Measurements from ENCODE around the gene HSPB8. TPM values are rescaled to one million over a fixed set of nuclear protein-coding genes. Genes with fewer than 3 reads are reported as not detected.

HSPB8 gene
- total and polyA plus RNA-seq, 2 of the 4 experiments (the other 2 are of a cell fraction): 12.9 to 25.8 TPM

DNA sequence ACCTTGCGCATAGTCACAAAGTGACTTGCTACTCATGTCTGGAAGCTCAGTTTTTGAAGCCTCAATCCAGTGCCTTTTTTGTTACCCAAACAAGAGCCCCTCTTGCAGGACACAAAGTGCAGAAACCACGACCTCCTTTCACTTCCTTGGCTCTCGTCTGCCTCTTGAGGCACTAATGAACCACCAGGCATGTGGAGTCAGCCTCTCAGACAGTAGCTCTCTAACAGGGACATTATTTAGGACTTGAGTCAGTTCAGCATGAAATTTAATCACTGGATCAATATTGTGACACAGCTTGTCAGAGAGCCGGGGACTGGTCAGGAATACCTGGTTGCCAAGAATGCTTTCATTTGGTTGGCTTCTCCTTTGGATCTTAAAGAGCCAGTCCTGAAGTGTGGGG is 46.7 kb downstream of the HSPB8 start:
- Histone ChIP-seq H3K14ac (replicated peaks; ENCODE audit: low read depth, low read length) (no peak overlapping the region), H2BK5ac (ENCODE audit: low read depth, low read length, poor library complexity, severe bottlenecking) (no peak overlapping the region), H3K18ac (ENCODE audit: low read depth, low read length) (no peak overlapping the region), H2AK5ac (ENCODE audit: low read depth, low read length) (no peak overlapping the region), H4K8ac (ENCODE audit: low read depth in 2 of 2, low read length in 2 of 2) (no peak overlapping the region), H2BK15ac (ENCODE audit: low read depth, low read length) (no peak overlapping the region), H2BK20ac (ENCODE audit: low read depth, low read length) (no peak overlapping the region), H3K4me1 (ENCODE audit: control insufficient read depth, insufficient read depth, low read length) (no peaks in the 10 kb centered on the region), H3K4me3 (ENCODE audit: insufficient read depth, low read depth, low read length) (no peak overlapping the region), H3K9ac (ENCODE audit: low read depth, low read length) (no peak overlapping the region), H3K27me3 (ENCODE audit: control insufficient read depth, insufficient read depth, low read length) (no peaks in the 10 kb centered on the region), H3K9me1 (ENCODE audit: insufficient read depth, low read length) (no peaks in the 10 kb centered on the region), H3K4me2 (ENCODE audit: low read depth, low read length) (no peak overlapping the region), H2AK9ac (replicated peaks; ENCODE audit: low read depth, low read length, poor library complexity) (no peak overlapping the region), H3K4ac (ENCODE audit: low read depth, low read length) (no peak overlapping the region), H2AFZ (replicated peaks; ENCODE audit: low read length, poor library complexity) (no peak overlapping the region), H3K79me1 (ENCODE audit: low read depth in 1 of 2, low read length in 2 of 2) (no peaks in the 10 kb centered on the region), H3K36me3 (ENCODE audit: control insufficient read depth, insufficient read depth, low read length) (no peaks in the 10 kb centered on the region), H4K5ac (ENCODE audit: low read depth, low read length) (no peak overlapping the region), H3K23ac (ENCODE audit: low read depth, low read length) (no peak overlapping the region), H3K9me3 (ENCODE audit: control insufficient read depth, insufficient read depth, low read length) (no peaks in the 10 kb centered on the region), H3K56ac (ENCODE audit: extremely low read depth, insufficient read depth, low read length) (no peak overlapping the region), H2BK120ac (ENCODE audit: low read depth, low read length) (no peak overlapping the region), H3K27ac (ENCODE audit: insufficient read depth, low read length) (no peak overlapping the region), H4K20me1 (ENCODE audit: insufficient read depth, low read length) (no peaks in the 10 kb centered on the region), H4K91ac (ENCODE audit: insufficient read depth, low read depth, low read length) (no peak overlapping the region)
- CTCF ChIA-PET: no interaction called here
- DNase-seq: no peak
- no CpG with 5 or more reads among the region's 4 CpGs for WGBS, 2 experiments (ENCODE audit: extremely low coverage in 2 of 2, insufficient read length in 1 of 2)
- no TSS peak for BruUV-seq (replicated peaks)
- dilution Hi-C loops (cut with HindIII; ENCODE audit: low sequenced_read_pairs, unreplicated experiment) (no loop called here), in situ Hi-C loops (cut with MboI; ENCODE audit: low sequenced_read_pairs) (no loop called here), intact Hi-C loops (cut with micrococcal nuclease) (no loop called here)
- TF ChIP-seq MAZ (IDR thresholded peaks at IDR 0.05; ENCODE audit: borderline replicate concordance, low read depth, low read length) (no peak), POLR2A (IDR thresholded peaks at IDR 0.05; ENCODE audit: low read depth, low read length) (no peak), MXI1 (IDR thresholded peaks at IDR 0.05; ENCODE audit: borderline replicate concordance, low read depth, low read length) (no peak), RAD21 (IDR thresholded peaks at IDR 0.05; ENCODE audit: low read length) (no peak), CHD1 (IDR thresholded peaks at IDR 0.05; ENCODE audit: low read depth, low read length) (no peak), RFX5 (IDR thresholded peaks at IDR 0.05; ENCODE audit: low read depth, low read length) (no peak), RCOR1 (IDR thresholded peaks at IDR 0.05; ENCODE audit: insufficient replicate concordance, low read length) (no peak), BHLHE40 (IDR thresholded peaks at IDR 0.05; ENCODE audit: low read depth, low read length) (no peak), FOS (IDR thresholded peaks at IDR 0.05; ENCODE audit: low read depth, low read length) (no peak), MAFK (IDR thresholded peaks at IDR 0.05; ENCODE audit: low read depth, low read length) (no peak), SMC3 (IDR thresholded peaks at IDR 0.05; ENCODE audit: low read depth, low read length) (no peak), CEBPB (IDR thresholded peaks at IDR 0.05; ENCODE audit: low read depth, low read length) (no peak), NFE2L2 (IDR thresholded peaks at IDR 0.05; ENCODE audit: low read depth, low read length) (no peak)
- TF ChIP-seq, protein P1, sequence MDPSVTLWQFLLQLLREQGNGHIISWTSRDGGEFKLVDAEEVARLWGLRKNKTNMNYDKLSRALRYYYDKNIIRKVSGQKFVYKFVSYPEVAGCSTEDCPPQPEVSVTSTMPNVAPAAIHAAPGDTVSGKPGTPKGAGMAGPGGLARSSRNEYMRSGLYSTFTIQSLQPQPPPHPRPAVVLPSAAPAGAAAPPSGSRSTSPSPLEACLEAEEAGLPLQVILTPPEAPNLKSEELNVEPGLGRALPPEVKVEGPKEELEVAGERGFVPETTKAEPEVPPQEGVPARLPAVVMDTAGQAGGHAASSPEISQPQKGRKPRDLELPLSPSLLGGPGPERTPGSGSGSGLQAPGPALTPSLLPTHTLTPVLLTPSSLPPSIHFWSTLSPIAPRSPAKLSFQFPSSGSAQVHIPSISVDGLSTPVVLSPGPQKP (IDR thresholded peaks at IDR 0.05; ENCODE audit: borderline replicate concordance, low read depth, low read length): no peak
- TF ChIP-seq, protein P2, sequence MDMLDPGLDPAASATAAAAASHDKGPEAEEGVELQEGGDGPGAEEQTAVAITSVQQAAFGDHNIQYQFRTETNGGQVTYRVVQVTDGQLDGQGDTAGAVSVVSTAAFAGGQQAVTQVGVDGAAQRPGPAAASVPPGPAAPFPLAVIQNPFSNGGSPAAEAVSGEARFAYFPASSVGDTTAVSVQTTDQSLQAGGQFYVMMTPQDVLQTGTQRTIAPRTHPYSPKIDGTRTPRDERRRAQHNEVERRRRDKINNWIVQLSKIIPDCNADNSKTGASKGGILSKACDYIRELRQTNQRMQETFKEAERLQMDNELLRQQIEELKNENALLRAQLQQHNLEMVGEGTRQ (IDR thresholded peaks at IDR 0.05; ENCODE audit: low read depth, low read length): no peak
- TF ChIP-seq, protein P3, sequence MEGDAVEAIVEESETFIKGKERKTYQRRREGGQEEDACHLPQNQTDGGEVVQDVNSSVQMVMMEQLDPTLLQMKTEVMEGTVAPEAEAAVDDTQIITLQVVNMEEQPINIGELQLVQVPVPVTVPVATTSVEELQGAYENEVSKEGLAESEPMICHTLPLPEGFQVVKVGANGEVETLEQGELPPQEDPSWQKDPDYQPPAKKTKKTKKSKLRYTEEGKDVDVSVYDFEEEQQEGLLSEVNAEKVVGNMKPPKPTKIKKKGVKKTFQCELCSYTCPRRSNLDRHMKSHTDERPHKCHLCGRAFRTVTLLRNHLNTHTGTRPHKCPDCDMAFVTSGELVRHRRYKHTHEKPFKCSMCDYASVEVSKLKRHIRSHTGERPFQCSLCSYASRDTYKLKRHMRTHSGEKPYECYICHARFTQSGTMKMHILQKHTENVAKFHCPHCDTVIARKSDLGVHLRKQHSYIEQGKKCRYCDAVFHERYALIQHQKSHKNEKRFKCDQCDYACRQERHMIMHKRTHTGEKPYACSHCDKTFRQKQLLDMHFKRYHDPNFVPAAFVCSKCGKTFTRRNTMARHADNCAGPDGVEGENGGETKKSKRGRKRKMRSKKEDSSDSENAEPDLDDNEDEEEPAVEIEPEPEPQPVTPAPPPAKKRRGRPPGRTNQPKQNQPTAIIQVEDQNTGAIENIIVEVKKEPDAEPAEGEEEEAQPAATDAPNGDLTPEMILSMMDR (conservative IDR thresholded peaks at IDR 0.05; ENCODE audit: low read depth, low read length): no peak
- no peak for ATAC-seq (ENCODE audit: low read depth)
- POLR2A ChIA-PET (ENCODE audit: unreplicated experiment): no interaction called here

Measured in IMR-90 (cell line).